Mucosa of descending colon (tissue), 3 donors: Measurements from ENCODE around the gene NPTX2. TPM values are rescaled to one million over a fixed set of nuclear protein-coding genes. Genes with fewer than 3 reads are reported as not detected.

ENCODE experiments used
- ATAC-seq: fragments of 200-7000 bp; cut with Tn5 transposase; one replicate; pipeline ENCODE4 v1.9.1; 2020; ENCODE audit warnings: mild to moderate bottlenecking, moderate library complexity
- DNase-seq, 3 donors: peaks; one replicate each; pipeline ENCODE4 v3.0.0-alpha.2; 2020
- H3K36me3 ChIP-seq: fragments of 200-600 bp; one replicate; pipeline ENCODE4 v1.8.0; 2021; ENCODE audit warnings: low read depth, mild to moderate bottlenecking
- H3K4me1 ChIP-seq: fragments of 200-600 bp; one replicate; pipeline ENCODE4 v1.8.0; 2021; ENCODE audit warnings: low read depth, mild to moderate bottlenecking
- H3K4me3 ChIP-seq: fragments of 200-600 bp; one replicate; pipeline ENCODE4 v1.8.0; 2021; ENCODE audit warnings: mild to moderate bottlenecking
- H3K9me3 ChIP-seq: fragments of 200-600 bp; one replicate; pipeline ENCODE4 v1.8.0; 2021; ENCODE audit warnings: mild to moderate bottlenecking
- CTCF ChIP-seq: fragments of 200-600 bp; IDR thresholded peaks from one replicate; pipeline ENCODE4 v1.8.0; 2022; ENCODE audit warnings: antibody characterized with exemption, mild to moderate bottlenecking
- intact Hi-C, 2 donors: fragments of 100-400 bp; cut with DNase I in 1 of 2; cut with micrococcal nuclease in 1 of 2; formaldehyde crosslinking; loops; one replicate each; pipeline versions ENCODE4 v1.11.0 to v1.11.1; 2022; cut with DNase I, micrococcal nuclease
- total RNA-seq, 3 donors: library from RNA; stranded (reverse); fragmentation: NEBNext Ultra II Directional in 2 of 3; extraction: Animal tissue kit (Norgen Biotek cat#: 25700) in 2 of 3; gene quantifications; one replicate each; pipeline versions ENCODE4 v1.2.1 to v1.2.4, GENCODE V29; 2021 to 2023
- donor health status: DM: no; HTN: no; CAD: no; lungs with moderate emphysema.
- donor health status: DM: no; HTN: no; CAD: no.
- donor health status: DM: no; HTN: yes; CAD: no.

The NPTX2 gene
- total RNA-seq, 3 donors from 2014 or later, result 2.2 to 15.5 (median 3.7) TPM

DNA sequence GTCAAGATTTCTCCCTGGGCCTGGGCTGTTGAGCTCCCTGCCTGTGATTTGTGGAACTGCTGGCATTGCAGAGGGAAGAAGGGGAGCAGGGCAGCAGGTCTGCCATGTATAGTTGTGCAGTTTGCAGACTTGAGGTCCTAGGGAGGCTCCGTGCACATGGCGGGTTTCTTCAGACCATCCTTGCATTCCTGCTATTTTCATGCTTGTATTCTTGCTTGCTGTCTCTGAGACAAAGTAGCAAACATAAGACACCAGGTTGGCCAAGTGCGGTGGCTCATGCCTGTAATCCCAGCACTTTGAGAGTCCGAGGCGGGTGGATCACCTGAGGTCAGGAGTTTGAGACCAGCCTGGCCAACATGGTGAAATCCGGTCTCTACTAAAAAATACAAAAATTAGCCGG, 61.1 kb downstream of the NPTX2 start:
- DNase-seq (no peak), ATAC-seq (no peak)
- no peak for TF ChIP-seq CTCF
- intact Hi-C loops, result no loop called here
- no peaks in the 10 kb centered on the region for H3K9me3 ChIP-seq
- H3K4me3 ChIP-seq, result no peak overlapping the region
- no peaks in the 10 kb centered on the region for H3K36me3 ChIP-seq
- H3K4me1 ChIP-seq, result no peaks in the 10 kb centered on the region

Other genes starting within 250 kb of the NPTX2 start
- 10 to 100 TPM; 39.9 to 78.0 (median 65.4) TPM for gene BAIAP2L1, start 216.2 kb upstream of the NPTX2 start, total RNA-seq